H1 (cell line): ENCODE results near the gene SH3PXD2A. TPM values are rescaled to one million over a fixed set of nuclear protein-coding genes. Genes with fewer than 3 reads are reported as not detected.

Experiments used
- CTCF ChIA-PET: fragments of 300-600 bp; sonication (Branson Sonifier 250); formaldehyde crosslinking; loops from one replicate; lab custom pipeline; 2021; ENCODE audit not compliant: partially characterized antibody; lab: Charles Lee
- POLR2A ChIA-PET: fragments of 300-600 bp; sonication (Branson Sonifier 250); formaldehyde crosslinking; loops from one replicate; lab custom pipeline; 2021; ENCODE audit warnings: inconsistent platforms; ENCODE audit not compliant: partially characterized antibody; lab: Charles Lee
- DNase-seq, 2 experiments: peaks; one replicate each; pipeline versions ENCODE4 v3.0.0 to v3.0.0-alpha.2; 2010 to 2022; ENCODE audit warnings: low spot score in 2 of 2, low read depth in 1 of 2, mixed read lengths in 1 of 2
- FAIRE-seq: peaks from 2 replicates; lab custom pipeline; 2011; peaks lifted over from hg19 to GRCh38; lab: Jason Lieb, UNC
- H2AFZ ChIP-seq: 2 replicates; pipeline ENCODE4 v1.8.1; 2012; ENCODE audit warnings: low read length, inconsistent platforms
- H2AK5ac ChIP-seq: 2 replicates; pipeline ENCODE4 v1.6.1; 2013; ENCODE audit warnings: low read depth, low read length
- H2BK120ac ChIP-seq: replicated peaks from 2 replicates; pipeline ENCODE3; 2013; ENCODE audit warnings: low read depth, low read length, inconsistent platforms
- H2BK12ac ChIP-seq: 2 replicates; pipeline ENCODE4 v1.6.1; 2013; ENCODE audit warnings: low read depth, low read length
- H2BK15ac ChIP-seq: 2 replicates; pipeline ENCODE4 v1.6.1; 2013; ENCODE audit warnings: low read length
- H2BK20ac ChIP-seq: 2 replicates; pipeline ENCODE4 v1.6.1; 2013; ENCODE audit warnings: low read length
- H2BK5ac ChIP-seq: 2 replicates; pipeline ENCODE4 v1.6.1; 2013; ENCODE audit warnings: low read depth, low read length
- H3K14ac ChIP-seq: 2 replicates; pipeline ENCODE4 v1.6.1; 2013; ENCODE audit warnings: inconsistent platforms; ENCODE audit not compliant: insufficient read length
- H3K18ac ChIP-seq: 2 replicates; pipeline ENCODE4 v1.6.1; 2013; ENCODE audit warnings: low read length; ENCODE audit errors: extremely low read depth
- H3K23ac ChIP-seq: 2 replicates; pipeline ENCODE4 v1.6.1; 2013; ENCODE audit warnings: inconsistent platforms; ENCODE audit not compliant: insufficient read length
- H3K23me2 ChIP-seq: 2 replicates; pipeline ENCODE4 v1.6.1; 2013; ENCODE audit warnings: low read depth, low read length
- H3K27ac ChIP-seq: 2 replicates; pipeline ENCODE4 v1.6.1; 2011; ENCODE audit warnings: low read depth, low read length, inconsistent platforms
- H3K27me3 ChIP-seq, 4 experiments: replicated peaks in 1 of 4; 1 replicate in 1 of 4; 2 replicates in 3 of 4; pipeline versions ENCODE4 v1.6.1 to v1.8.1; 2011 to 2013; ENCODE audit warnings: low read length in 3 of 4, mild to moderate bottlenecking in 3 of 4, inconsistent platforms in 2 of 4, mixed read lengths in 2 of 4, moderate library complexity in 1 of 4; ENCODE audit not compliant: control insufficient read depth in 3 of 4, insufficient read depth in 3 of 4; ENCODE audit errors: extremely low read depth in 1 of 4
- H3K36me3 ChIP-seq, 4 experiments: 2 replicates each; pipeline versions ENCODE4 v1.6.1 to v1.8.1; 2011 to 2013; ENCODE audit warnings: mild to moderate bottlenecking in 4 of 4, low read length in 3 of 4, moderate library complexity in 2 of 4, control low read depth in 1 of 4, inconsistent platforms in 1 of 4; ENCODE audit not compliant: insufficient read depth in 4 of 4, control insufficient read depth in 2 of 4
- H3K4ac ChIP-seq: replicated peaks from 2 replicates; pipeline ENCODE3; 2013; ENCODE audit warnings: low read length, low read depth, mixed read lengths, inconsistent platforms; ENCODE audit not compliant: insufficient read length
- H3K4me1 ChIP-seq, 4 experiments: replicated peaks in 1 of 4; 1 replicate in 1 of 4; 2 replicates in 3 of 4; pipeline versions ENCODE4 v1.6.1 to v1.8.1; 2011 to 2013; ENCODE audit warnings: low read length in 3 of 4, inconsistent platforms in 2 of 4, mixed read lengths in 1 of 4; ENCODE audit not compliant: insufficient read depth in 4 of 4, control insufficient read depth in 3 of 4
- H3K4me2 ChIP-seq, 2 experiments: 2 replicates each; pipeline versions ENCODE4 v1.6.1 to v1.8.1; 2011 to 2013; ENCODE audit warnings: low read depth in 2 of 2, low read length in 2 of 2, control low read depth in 1 of 2, inconsistent platforms in 1 of 2, mild to moderate bottlenecking in 1 of 2; ENCODE audit not compliant: insufficient read depth in 1 of 2
- H3K4me3 ChIP-seq, 4 experiments: fragments of 200-600, 300-600 bp in 1 of 4; sonication (generic), shearing (Covaris generic), sonication (Bioruptor Twin) in 1 of 4; 2 replicates each; pipeline versions ENCODE4 v1.5.1 to v1.8.1; 2011 to 2016; ENCODE audit warnings: low read length in 4 of 4, low read depth in 3 of 4, control low read depth in 2 of 4, inconsistent platforms in 2 of 4, mild to moderate bottlenecking in 2 of 4, mixed read lengths in 1 of 4, moderate library complexity in 1 of 4; ENCODE audit not compliant: insufficient read depth in 2 of 4; ENCODE audit errors: extremely low read depth in 1 of 4
- H3K56ac ChIP-seq: replicated peaks from 2 replicates; pipeline ENCODE3; 2013; ENCODE audit warnings: low read depth, mild to moderate bottlenecking, mixed read lengths, low read length, inconsistent platforms; ENCODE audit not compliant: insufficient read length
- H3K79me1 ChIP-seq: 2 replicates; pipeline ENCODE4 v1.6.1; 2013; ENCODE audit warnings: low read depth, low read length, control low read depth
- H3K79me2 ChIP-seq, 2 experiments: 2 replicates each; pipeline versions ENCODE4 v1.6.1 to v1.8.1; 2012 to 2013; ENCODE audit warnings: low read length in 2 of 2, mild to moderate bottlenecking in 2 of 2, inconsistent platforms in 1 of 2; ENCODE audit not compliant: insufficient read depth in 2 of 2, control insufficient read depth in 1 of 2
- H3K9ac ChIP-seq, 4 experiments: replicated peaks in 1 of 4; 1 replicate in 1 of 4; 2 replicates in 3 of 4; pipeline versions ENCODE4 v1.6.1 to v1.8.1; 2011 to 2013; ENCODE audit warnings: low read depth in 3 of 4, low read length in 3 of 4, control low read depth in 2 of 4, mild to moderate bottlenecking in 2 of 4, moderate library complexity in 2 of 4, inconsistent platforms in 1 of 4; ENCODE audit errors: extremely low read depth in 1 of 4
- H3K9me3 ChIP-seq, 2 experiments: 2 replicates each; pipeline versions ENCODE4 v1.6.1 to v1.8.1; 2012 to 2013; ENCODE audit warnings: mild to moderate bottlenecking in 2 of 2, moderate library complexity in 2 of 2, control low read depth in 1 of 2, inconsistent platforms in 1 of 2, low read depth in 1 of 2, low read length in 1 of 2, mixed read lengths in 1 of 2; ENCODE audit not compliant: insufficient read depth in 2 of 2
- H4K20me1 ChIP-seq, 2 experiments: replicated peaks in 1 of 2; 2 replicates each; pipeline versions ENCODE3 to v1.8.1; 2011 to 2013; ENCODE audit warnings: inconsistent platforms in 2 of 2, low read length in 2 of 2, mild to moderate bottlenecking in 1 of 2; ENCODE audit not compliant: insufficient read depth in 2 of 2, control insufficient read depth in 1 of 2
- H4K5ac ChIP-seq: 2 replicates; pipeline ENCODE4 v1.6.1; 2013; ENCODE audit warnings: low read length, low read depth, mixed read lengths, inconsistent platforms; ENCODE audit not compliant: insufficient read length
- H4K8ac ChIP-seq: 2 replicates; pipeline ENCODE4 v1.8.0; 2013; ENCODE audit warnings: mild to moderate bottlenecking, moderate library complexity, low read length, inconsistent platforms; ENCODE audit not compliant: insufficient read depth; ENCODE audit errors: extremely low read depth
- H4K91ac ChIP-seq: replicated peaks from 2 replicates; pipeline ENCODE3; 2013; ENCODE audit warnings: low read length, mixed read lengths, inconsistent platforms; ENCODE audit not compliant: insufficient read length
- EGR1 ChIP-seq: IDR thresholded peaks from 2 replicates; pipeline ENCODE4 v1.6.1; 2011; ENCODE audit warnings: low read depth, low read length, borderline replicate concordance
- MAFK ChIP-seq: IDR thresholded peaks from 2 replicates; pipeline ENCODE4 v1.6.1; 2012; ENCODE audit warnings: low read depth, mild to moderate bottlenecking, improper control_type of control experiment, low read length
- RAD21 ChIP-seq, 2 experiments: IDR thresholded peaks in 1 of 2; conservative IDR thresholded peaks in 1 of 2; 2 replicates each; pipeline ENCODE4 v1.6.1; 2011; ENCODE audit warnings: low read depth in 2 of 2, low read length in 2 of 2, improper control_type of control experiment in 1 of 2, inconsistent platforms in 1 of 2, mild to moderate bottlenecking in 1 of 2, moderate library complexity in 1 of 2
- TCF12 ChIP-seq: IDR thresholded peaks from 2 replicates; pipeline ENCODE4 v1.6.1; 2011; ENCODE audit warnings: low read depth, mild to moderate bottlenecking, low read length
- TEAD4 ChIP-seq: IDR thresholded peaks from 2 replicates; pipeline ENCODE4 v1.6.1; 2012; ENCODE audit warnings: low read depth, low read length, inconsistent platforms, mixed read lengths
- WGBS, 2 experiments: shearing (Covaris generic) in 1 of 2; methylation state at CpG; one replicate each; pipeline versions ENCODE4 v1.1.6 to v1.1.7; 2013 to 2015; ENCODE audit warnings: low lambda C conversion rate in 2 of 2, mixed read lengths in 2 of 2, inconsistent platforms in 1 of 2, low coverage in 1 of 2, missing lambda C conversion rate in 1 of 2; ENCODE audit not compliant: insufficient replicate concordance in 2 of 2, insufficient coverage in 1 of 2, insufficient read length in 1 of 2; ENCODE audit errors: extremely low coverage in 1 of 2, missing lambda C conversion rate in 1 of 2; 5-methylcytosine and 5-hydroxymethylcytosine counted together
- polyA plus RNA-seq, 7 experiments: library from polyadenylated mRNA; depleted of rRNA in 3 of 7; stranded (reverse) in 5 of 7; unstranded in 2 of 7; fragments of >200 nt in 5 of 7; fragments of 200-250 nt in 2 of 7; gene quantifications; 1 replicate in 5 of 7; 2 replicates in 1 of 7; 4 replicates in 1 of 7; pipeline versions ENCODE4 v1.2.1 to v1.2.3, GENCODE V29; 2011 to 2013; ENCODE audit warnings: missing spikeins in 2 of 7, mixed read lengths in 2 of 7
- total RNA-seq: library from RNA; stranded (reverse); fragmentation: NEBNext Ultra II Directional; extraction: Animal tissue kit (Norgen Biotek cat#: 25700); gene quantifications from 2 replicates; pipeline ENCODE4 v1.2.1, GENCODE V29; 2021
- TF ChIP-seq, protein P1 (sequence below): IDR thresholded peaks from 2 replicates; pipeline ENCODE4 v1.6.1; 2012; ENCODE audit warnings: inconsistent platforms
- TF ChIP-seq, protein P2 (sequence below), 3 experiments: IDR thresholded peaks; 1 replicate in 2 of 3; 2 replicates in 1 of 3; pipeline versions ENCODE4 v1.5.1 to v1.6.1; 2011; ENCODE audit warnings: low read length in 3 of 3, mild to moderate bottlenecking in 3 of 3, inconsistent platforms in 2 of 3, low read depth in 1 of 3, moderate library complexity in 1 of 3; ENCODE audit not compliant: insufficient read depth in 1 of 3; ENCODE audit errors: control extremely low read depth in 1 of 3

The SH3PXD2A gene
- total and polyA plus RNA-seq, 2 of the 8 experiments (the other 6 are each of a cell fraction or from before 2014, with no cell fraction given): 5.4 to 16.3 TPM

DNA sequence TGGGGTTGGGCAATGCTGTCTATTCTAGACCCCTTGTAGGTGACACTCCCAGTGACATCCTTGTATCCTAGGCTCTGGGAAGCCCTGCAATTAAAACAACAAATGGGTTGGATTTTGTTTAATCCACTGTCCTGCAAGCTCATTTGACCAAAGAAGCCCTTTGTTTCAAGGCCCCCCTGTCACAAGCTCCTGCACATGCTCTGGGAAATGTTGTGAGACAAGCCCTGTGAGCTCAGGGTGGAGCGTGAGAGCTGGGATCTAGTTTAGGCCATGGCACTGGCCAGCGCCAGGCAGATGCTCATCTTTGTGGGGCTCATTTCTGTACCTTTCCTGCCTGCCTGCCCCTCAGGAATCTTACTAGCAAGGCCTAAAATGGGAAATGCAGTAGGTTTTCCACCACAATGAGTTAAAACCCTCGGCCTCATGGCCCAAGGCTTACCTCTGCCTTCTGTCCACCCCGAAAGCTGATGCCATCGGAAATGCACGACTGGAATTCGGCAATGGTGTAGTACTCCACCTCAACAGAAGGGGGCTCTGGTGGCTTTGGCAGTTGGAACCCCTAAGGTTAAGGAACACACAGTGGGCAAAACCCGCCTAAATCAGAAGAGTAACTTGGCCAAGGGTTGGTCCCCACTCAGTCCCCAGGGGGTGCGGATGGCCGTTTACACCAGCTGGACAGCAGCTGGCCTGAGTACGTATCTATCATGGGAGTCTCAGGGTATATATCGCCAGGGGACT is 249.8 kb downstream of the SH3PXD2A start:
- Histone ChIP-seq H3K27ac (no peak overlapping the region), H4K91ac (no peak overlapping the region), H2BK120ac (no peak overlapping the region), H4K20me1 (peaks cover 0 to 3% of the 10 kb centered on the region in 2 experiments), H3K4ac (no peak overlapping the region), H3K14ac (no peak overlapping the region), H3K79me2 (no peaks in the 10 kb centered on the region), H3K9ac (no peak overlapping the region), H2BK15ac (no peak overlapping the region), H3K36me3 (no peaks in the 10 kb centered on the region; a peak in 1 of 8 replicates), H2BK5ac (no peak overlapping the region), H3K56ac (no peak overlapping the region), H4K8ac (no peak overlapping the region), H3K23me2 (no peaks in the 10 kb centered on the region; the same call in 1 of the 2 replicates), H4K5ac (no peak overlapping the region), H3K9me3 (peaks cover 0 to 7% of the 10 kb centered on the region in 2 experiments; a peak in 1 of 4 replicates), H3K23ac (no peak overlapping the region), H3K4me3 (no peak overlapping the region), H3K27me3 (no peaks in the 10 kb centered on the region), H2BK12ac (no peak overlapping the region), H2BK20ac (no peak overlapping the region), H2AK5ac (no peak overlapping the region), H3K4me1 (no peaks in the 10 kb centered on the region), H3K79me1 (no peaks in the 10 kb centered on the region), H3K18ac (no peak overlapping the region), H3K4me2 (no peak overlapping the region), H2AFZ (no peak overlapping the region)
- WGBS, 2 experiments: 86% methylated on average over 12 of the region's 12 CpGs; no CpG with 5 or more reads in 1 of the 2 experiments
- peak; percentile 65 for TF ChIP-seq TEAD4
- TF ChIP-seq RAD21 (IDR thresholded peaks at IDR 0.05 in 1 of 2, conservative IDR thresholded peaks at IDR 0.05 in 1 of 2; ENCODE audit: low read depth in 2 of 2, low read length in 2 of 2): peak; percentile 81 to 88
- TF ChIP-seq, protein P1, sequence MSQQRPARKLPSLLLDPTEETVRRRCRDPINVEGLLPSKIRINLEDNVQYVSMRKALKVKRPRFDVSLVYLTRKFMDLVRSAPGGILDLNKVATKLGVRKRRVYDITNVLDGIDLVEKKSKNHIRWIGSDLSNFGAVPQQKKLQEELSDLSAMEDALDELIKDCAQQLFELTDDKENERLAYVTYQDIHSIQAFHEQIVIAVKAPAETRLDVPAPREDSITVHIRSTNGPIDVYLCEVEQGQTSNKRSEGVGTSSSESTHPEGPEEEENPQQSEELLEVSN: peak; percentile 24; the same call in 1 of the 2 replicates
- no peak for TF ChIP-seq MAFK
- no peak for TF ChIP-seq EGR1
- TF ChIP-seq, protein P2, sequence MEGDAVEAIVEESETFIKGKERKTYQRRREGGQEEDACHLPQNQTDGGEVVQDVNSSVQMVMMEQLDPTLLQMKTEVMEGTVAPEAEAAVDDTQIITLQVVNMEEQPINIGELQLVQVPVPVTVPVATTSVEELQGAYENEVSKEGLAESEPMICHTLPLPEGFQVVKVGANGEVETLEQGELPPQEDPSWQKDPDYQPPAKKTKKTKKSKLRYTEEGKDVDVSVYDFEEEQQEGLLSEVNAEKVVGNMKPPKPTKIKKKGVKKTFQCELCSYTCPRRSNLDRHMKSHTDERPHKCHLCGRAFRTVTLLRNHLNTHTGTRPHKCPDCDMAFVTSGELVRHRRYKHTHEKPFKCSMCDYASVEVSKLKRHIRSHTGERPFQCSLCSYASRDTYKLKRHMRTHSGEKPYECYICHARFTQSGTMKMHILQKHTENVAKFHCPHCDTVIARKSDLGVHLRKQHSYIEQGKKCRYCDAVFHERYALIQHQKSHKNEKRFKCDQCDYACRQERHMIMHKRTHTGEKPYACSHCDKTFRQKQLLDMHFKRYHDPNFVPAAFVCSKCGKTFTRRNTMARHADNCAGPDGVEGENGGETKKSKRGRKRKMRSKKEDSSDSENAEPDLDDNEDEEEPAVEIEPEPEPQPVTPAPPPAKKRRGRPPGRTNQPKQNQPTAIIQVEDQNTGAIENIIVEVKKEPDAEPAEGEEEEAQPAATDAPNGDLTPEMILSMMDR (IDR thresholded peaks at IDR 0.05; ENCODE audit: control extremely low read depth in 1 of 3, insufficient read depth in 1 of 3, low read depth in 1 of 3, low read length in 3 of 3): peak; percentile 75 to 93 (median 88)
- no peak for TF ChIP-seq TCF12
- DNase-seq (peak; percentile 31 to 86), FAIRE-seq (no peak)
- CTCF ChIA-PET: interaction anchor here (0.6 to 19.1 kb wide), 39 partner anchors 9 to 278 kb away, joined by 3 to 448 read pairs (median 5); no protein-coding TSS in a partner anchor
- POLR2A ChIA-PET: interaction anchor here (0.9 to 1.3 kb wide), 2 partner anchors 9 to 74 kb away, joined by 3 read pairs; no protein-coding TSS in a partner anchor
